Ishikawa (cell line): ENCODE data around the gene PCDH19.

Experiments
- CEBPB ChIP-seq: IDR thresholded peaks from 2 replicates; pipeline ENCODE4 v1.6.1; 2012
- EGR1 ChIP-seq: IDR thresholded peaks from 2 replicates; pipeline ENCODE4 v1.6.1; 2012
- EP300 ChIP-seq: IDR thresholded peaks from 2 replicates; pipeline ENCODE4 v1.6.1; 2012; ENCODE audit warnings: borderline replicate concordance
- FOXM1 ChIP-seq: IDR thresholded peaks from 2 replicates; pipeline ENCODE4 v1.6.1; 2012; ENCODE audit warnings: low read depth, borderline replicate concordance
- NFIC ChIP-seq: IDR thresholded peaks from 2 replicates; pipeline ENCODE4 v1.6.1; 2012
- RAD21 ChIP-seq: IDR thresholded peaks from 2 replicates; pipeline ENCODE4 v1.6.1; 2012; ENCODE audit warnings: low read depth
- REST ChIP-seq: IDR thresholded peaks from 2 replicates; pipeline ENCODE4 v1.6.1; 2012; ENCODE audit warnings: low read depth, mild to moderate bottlenecking
- TAF1 ChIP-seq: IDR thresholded peaks from 2 replicates; pipeline ENCODE4 v1.6.1; 2012; ENCODE audit warnings: low read depth, mild to moderate bottlenecking
- USF1 ChIP-seq: IDR thresholded peaks from 2 replicates; pipeline ENCODE4 v1.6.1; 2012
- YY1 ChIP-seq: IDR thresholded peaks from 2 replicates; pipeline ENCODE4 v1.6.1; 2012; ENCODE audit warnings: low read depth
- TF ChIP-seq, protein P1 (sequence below): IDR thresholded peaks from 2 replicates; pipeline ENCODE4 v1.6.1; 2012

GRCh38 chrX:100407147-100407783 lies 2.8 kb downstream of the PCDH19 start:
- TF ChIP-seq RAD21, result no peak
- TF ChIP-seq REST, result no peak
- TF ChIP-seq YY1, result no peak
- TF ChIP-seq EP300, result no peak
- TF ChIP-seq, protein P1, sequence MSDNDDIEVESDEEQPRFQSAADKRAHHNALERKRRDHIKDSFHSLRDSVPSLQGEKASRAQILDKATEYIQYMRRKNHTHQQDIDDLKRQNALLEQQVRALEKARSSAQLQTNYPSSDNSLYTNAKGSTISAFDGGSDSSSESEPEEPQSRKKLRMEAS, result no peak
- no peak for TF ChIP-seq NFIC
- no peak for TF ChIP-seq CEBPB
- no peak for TF ChIP-seq FOXM1
- no peak for TF ChIP-seq TAF1
- no peak for TF ChIP-seq USF1
- TF ChIP-seq EGR1, result no peak
